ENCODE results near the gene PTPN18.
A peak's percentile ranks its signal among the peaks of the same experiment; 100 is the strongest.
"Not testable (repeated sequence)": the region's sequence is repeated elsewhere in the genome, so short reads cannot be mapped to it uniquely, and the experiment has no call there.

The PTPN18 gene

DNA sequence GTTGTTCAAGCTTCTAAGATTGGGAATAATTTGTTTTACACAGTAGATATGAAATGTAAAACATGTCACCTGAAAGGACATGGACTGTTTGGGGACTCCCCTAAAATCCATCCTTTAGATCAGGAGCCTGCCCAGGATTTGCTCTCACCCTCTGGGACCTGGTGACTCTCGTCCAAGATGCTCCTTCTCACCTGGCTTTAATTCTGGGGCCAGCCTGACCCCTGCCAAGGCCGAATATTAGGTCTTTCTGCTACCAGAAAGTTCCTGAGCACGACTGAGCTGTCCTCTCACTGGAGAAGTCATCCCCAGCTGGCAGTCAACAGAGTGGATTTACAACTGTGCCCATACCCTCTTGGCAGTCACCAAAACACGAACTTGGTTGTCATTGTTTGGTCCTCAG is 25.3 kb downstream of the PTPN18 start:
- no peak for DNase-seq (ENCODE audit: low spot score)

DNA sequence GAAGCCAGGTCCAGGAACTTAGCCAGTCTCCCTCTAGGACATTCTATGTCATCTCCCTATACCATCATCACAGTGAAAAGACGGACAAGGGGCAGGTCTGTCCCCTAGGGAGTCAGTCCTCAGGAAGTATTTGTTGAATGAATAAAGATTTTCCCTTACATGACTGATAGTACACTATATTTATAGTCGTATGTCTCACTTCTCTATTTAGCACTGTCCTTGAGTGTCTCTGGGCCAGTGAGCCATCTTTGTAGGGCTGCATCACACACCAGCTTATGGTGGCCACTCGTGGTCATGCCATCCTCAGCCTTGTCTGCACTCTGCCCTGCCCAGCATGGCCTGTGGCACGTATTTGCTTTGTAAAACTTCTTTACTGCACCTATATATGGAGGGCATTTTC is 25.8 kb downstream of the PTPN18 start:
- DNase-seq (ENCODE audit: low spot score) = no peak

DNA sequence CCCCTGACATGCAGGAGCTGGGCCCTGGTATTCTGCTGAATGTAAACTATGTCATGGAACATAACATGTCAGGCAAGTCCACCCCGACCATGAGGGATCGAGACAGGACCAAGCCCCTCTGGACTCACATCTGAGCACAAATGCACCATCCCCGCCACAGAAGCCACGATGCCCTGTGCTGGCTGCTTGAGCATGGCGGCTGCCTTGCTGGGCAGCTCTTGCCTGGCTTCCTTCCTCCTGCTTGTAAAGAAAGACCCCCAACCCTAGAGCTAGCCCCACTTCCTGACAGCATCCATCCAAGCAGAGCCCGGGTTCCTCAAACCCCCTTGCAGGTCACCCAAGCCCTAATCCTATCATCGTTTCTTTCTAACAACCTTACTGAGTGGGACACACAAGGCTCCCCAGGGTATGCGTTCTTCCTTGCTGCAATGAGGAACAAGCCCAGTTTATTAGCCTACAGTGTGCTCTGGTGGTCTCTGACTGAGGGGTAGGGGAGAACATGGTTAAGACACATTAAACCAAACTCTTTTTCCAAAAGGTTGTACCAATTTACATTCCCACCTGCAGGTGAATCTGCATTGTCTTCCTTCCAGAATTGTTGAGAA is 26.6 kb downstream of the PTPN18 start:
- no peak for DNase-seq (ENCODE audit: low spot score)

DNA sequence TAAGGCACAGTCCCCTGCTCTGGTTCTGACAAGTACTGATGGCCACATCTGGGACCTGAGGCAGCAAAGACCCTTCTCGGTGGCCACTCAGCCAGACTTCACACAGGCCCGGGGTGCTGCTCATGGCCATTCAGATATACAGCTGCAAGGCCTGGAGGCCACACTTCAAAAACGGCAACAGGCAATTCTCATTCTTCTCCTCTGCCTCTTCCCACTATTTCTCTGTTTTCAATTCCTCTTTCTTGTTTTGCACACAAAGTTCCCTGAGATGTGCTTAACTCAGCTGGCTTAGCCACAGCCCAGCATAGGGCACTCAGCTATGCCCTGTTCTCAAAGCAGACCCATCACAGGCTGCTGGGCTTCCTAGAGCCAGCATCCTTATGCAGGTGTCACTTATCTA is 29.9 kb downstream of the PTPN18 start:
- no peak for DNase-seq (ENCODE audit: low spot score)

DNA sequence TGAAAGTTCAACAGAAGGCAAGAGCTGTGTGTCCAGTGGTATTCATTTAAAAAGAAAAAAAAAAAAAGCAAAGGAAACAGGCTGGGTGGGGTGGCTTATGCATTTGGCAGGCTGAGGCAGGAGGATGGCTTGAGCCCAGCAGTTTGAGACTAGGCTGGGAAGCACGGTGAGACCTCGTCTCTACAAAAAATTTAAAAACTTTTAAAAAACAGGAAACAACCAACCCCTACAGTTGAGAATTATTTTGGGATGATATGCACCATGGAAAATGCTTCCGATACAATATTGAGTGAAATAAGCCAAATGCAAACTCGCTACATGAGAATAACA is 31.2 kb downstream of the PTPN18 start:
- no peak for DNase-seq (ENCODE audit: low spot score)

DNA sequence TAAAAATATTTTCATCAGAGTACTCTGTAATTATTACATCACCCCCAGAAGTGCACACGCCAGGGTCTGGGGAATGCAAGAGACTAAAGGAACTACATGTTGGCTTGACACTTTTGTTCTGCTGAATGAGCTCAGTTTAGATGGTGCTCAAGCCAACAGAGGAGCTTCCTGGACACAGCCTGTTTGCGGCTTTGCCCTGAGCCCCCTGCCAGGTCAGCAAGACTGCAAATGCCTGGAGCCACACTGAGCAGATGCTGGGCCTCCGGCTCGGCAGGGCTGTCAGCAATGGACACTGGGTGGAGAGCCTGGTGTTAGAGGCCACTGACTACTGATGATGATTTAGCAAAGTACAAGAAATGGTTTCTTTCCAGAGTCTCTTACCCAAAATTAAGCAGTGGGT is 31.9 kb downstream of the PTPN18 start:
- no peak for DNase-seq (ENCODE audit: low spot score)

DNA sequence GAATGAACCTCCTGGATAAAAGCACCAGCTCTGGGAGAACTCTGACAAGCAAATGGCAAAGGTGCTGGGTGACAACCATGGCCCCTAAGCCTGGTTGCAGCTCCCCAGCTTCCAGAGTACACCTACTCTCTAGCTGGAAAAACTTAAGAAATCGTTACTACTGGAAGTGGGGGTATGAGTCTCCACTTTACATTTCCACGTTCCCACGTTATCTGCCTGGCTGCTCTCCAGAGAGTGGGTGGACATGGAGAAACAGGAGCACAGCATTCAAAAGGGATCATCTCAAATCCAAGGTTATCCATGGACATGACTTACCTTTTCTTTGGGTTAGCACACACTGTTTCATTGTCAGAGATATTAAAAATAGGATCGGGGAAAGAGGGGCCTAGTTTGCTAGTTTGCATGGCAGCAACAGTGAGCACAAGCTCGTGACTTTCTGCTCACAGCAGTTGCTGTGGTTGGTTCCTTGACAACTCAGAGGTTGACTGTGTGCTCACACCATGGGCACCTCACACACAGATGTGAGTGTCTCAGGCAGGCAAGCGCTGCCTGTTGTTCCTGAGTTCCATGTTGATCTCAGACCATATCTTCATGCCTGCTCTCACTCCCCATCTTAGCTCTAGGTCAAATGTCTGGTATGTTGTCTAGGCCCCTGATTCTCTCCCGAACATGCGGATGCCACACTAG is 32.5 kb downstream of the PTPN18 start:
- no peak for DNase-seq (ENCODE audit: low spot score)

DNA sequence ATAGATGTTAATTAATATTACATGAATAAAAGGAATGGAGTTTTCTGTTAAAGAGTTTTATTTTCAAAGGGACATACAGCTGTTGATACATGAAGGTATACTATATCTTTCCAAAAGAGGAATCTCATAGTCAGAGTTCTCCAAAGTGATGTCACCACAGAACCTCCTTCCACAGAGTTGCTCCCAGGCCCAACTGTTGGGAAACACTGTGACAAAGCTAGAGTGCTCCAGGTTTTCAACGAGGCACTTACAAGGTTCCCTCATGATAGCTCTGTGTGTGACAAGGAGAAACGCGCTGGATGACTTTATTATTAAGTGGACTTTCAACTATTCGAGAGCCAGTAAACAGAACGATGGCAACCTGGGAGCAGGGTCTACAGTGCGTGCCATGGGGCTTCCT is 33.5 kb downstream of the PTPN18 start:
- DNase-seq (ENCODE audit: low spot score) = no peak

DNA sequence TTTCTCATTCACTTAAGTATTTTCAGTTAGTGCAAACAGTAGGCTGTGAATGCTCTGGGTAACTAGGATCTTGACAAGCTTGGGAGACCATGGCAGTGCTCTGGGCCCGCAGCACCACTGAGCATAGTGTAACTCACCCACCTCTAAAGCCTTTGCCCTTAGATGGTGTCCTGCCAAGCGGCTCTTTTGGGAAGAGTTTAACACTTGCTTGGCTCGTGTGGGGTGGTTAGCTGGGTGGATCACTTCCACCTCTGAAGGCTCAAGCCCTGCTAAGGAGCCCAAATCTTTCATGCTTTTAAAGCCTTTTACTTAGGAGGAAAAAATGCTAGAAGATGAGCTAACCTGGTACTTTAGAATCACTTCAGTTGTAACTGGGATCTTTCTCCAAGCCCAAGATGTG is 33.9 kb downstream of the PTPN18 start:
- no peak for DNase-seq (ENCODE audit: low spot score)

DNA sequence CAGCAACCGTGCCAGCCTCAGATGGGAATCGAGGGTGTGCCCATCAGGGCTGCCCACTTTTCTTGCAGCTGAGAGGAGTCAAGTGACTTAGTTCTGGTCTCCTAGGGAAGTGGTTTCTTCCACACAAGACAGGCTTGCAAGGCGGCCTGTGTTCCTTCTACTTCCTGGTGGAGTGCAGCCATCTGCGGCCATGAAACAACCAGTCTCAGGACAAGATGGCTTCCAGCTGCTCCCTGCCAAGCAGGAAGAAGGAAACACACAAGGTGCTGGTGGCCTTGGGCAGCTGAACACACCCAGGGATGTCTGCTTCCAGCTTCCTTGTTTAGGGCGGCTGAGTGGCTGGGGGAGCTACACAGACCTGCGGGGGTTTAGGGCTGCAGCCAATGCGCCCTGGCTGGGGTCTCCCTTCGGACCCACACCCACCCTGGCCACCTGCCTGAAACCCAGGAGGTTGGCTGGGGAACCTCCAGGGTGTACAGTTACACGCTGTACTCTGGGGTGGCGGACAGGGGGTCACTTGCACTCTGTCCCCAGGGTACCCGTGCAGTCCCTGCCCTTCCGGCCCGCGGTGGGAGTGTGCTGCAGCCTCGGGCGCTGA is 34.7 kb downstream of the PTPN18 start:
- no peak for DNase-seq (ENCODE audit: low spot score)

DNA sequence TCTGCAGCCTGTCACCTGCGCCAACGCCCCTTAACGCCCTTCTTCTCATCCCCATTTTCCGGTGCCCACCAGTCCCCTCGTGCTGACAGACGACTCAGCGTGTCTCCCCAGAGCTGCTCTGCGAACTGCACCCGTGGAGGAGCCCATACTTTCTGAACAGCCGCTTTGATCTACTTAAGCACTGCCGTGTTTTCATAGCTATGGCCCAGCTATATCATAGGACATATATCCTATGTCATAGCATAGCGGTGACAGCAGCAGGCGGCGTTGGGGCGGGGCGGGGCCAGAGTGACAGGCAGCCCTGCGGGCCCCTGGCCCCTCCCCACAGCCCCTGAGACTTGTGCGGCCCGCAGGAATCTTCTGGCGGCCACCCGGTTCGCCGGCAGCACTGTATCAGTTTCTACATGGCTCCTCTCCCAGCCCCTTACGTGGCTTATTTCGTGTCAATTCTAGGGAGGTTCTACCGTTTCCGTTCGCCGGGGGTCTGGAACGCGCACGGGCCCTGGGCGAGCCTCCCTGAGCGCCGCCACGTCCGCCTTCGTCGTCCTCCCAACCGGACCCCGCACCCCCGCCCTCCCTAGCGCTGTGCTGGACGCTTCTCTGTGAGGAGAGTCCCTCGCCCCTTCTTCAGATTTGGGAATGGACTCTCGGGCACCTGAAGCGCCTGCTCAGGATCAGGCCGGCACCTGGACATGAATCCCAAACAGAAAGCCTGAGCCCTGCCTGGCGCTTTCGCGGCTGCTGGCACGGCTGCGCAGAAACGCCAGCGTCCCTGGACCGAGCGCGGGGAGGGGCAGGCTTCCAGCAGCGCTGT is 35.4 kb downstream of the PTPN18 start:
- peak; percentile 75 for DNase-seq (ENCODE audit: low spot score)

DNA sequence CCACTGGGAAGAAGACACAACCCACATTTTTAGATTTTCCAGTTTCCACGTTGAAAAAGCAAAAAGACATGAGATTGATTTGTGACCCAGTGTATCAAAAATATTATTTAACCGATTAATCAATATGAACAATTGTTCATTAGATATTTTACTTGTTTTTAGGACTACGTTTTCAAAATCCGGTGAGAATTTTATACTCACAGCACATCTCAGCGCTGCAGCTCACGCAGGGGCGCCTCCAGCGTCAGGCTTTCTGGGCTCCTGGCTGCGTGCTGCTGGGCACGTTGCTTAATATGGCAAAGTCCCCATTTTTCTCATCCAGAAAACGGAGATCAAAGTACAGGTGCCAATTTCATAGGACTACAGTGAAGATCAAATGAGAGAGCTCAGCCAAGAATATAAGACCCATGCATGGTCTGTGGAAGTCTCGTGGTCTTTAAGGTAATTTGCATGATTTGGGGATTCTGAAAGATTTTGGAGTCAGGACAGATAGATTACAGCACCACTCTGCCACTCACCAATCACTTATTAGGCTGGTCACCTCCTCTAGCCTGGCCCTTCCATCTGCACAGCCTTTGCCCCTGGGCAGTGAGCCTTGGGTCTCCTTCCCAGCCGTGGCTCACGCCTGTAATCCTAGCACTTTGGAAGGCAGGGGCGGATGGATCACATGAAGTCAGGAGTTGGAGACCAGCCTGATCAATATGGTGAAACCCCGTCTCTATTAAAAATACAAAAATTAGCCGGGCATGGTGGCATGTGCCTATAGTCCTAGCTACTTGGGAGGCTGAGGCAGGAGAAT is 36.2 kb downstream of the PTPN18 start:
- DNase-seq (ENCODE audit: low spot score) = no peak

DNA sequence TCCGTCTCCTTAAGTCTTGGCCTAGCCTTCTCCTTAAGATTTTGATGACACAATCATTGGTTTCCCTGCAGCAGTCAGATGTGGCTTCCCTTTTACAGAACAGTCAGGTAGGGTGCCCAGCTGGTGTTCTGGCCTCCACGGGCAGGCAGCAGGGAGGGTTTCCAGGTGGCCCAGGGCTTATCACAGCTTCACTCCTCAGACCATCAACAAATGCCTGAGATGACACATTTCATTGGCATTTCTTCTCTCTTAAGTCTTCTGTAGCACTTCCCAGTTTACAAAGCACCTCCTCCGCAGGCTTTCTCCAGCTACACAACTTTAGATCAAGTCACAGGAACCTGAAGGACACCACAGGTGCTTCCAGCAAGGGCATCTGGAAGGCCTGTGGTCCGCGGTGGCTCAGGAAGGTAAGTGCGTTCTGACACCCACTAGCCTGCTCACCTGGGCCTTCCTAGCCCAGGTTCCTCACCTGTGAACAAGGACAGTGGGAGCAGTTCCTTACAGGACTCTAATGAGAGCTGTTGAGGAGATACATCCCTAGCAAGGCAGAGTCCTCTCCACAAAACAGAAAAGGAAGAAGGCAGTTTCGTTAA is 37.6 kb downstream of the PTPN18 start:
- no peak for DNase-seq (ENCODE audit: low spot score)

DNA sequence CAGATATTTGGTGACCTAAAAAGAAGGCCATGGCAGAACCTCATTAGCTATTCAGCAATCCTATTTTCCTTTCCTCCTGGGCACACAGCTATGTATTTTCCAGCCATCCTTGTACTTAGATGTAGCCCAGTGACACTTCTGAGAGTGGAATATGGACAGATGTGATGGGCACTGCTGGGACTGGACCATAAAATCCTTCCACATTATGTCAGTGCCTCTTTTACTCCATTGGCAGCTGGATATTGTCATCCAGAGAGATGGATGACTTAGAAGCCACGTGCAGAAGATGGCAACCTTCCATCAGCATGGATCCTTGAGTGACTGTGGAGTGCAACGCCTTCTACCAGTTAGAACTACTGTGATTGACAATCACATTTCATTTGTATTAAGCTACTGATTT is 50.4 kb downstream of the PTPN18 start:
- not testable (repeated sequence) for DNase-seq (ENCODE audit: low spot score)

DNA sequence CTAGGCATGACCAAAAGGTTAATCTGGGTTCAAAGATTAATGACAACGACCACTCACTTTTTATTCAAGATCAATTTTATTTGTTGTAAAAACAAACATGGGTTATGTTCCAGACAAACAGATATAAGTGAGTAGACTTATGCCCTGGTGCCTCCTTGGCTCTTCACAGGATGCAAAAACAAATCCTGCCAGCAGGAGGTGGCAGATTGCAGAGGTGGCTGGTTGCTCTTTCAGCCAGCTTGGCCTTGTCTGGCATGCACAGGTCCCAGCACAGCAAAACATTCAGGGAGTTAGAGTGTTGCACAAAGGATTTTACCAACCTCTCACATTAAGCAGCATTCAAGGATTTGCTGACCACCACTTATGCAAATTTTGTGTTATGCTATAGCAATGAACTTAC is 60.8 kb downstream of the PTPN18 start:
- not testable (repeated sequence) for DNase-seq (ENCODE audit: low spot score)

DNA sequence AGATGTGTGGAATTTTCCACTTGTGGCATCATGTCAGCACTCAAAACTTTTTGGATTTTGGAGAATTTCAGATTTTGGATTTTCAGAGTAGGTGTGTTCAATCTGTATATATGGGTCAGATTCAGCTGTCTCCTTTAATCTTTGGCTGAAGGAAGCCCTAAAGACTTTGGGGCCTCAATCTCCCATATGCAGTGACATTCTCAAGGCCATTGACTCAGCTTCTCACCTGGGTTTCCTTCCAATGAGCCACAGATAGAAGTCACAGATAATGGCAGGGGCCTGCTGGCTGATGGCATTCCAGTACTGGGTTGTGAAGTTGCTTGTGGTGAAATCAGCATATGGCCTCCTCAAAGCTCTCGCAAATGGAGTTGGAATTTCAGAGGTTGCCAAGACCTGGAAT is 63.0 kb downstream of the PTPN18 start:
- not testable (repeated sequence) for DNase-seq (ENCODE audit: low spot score)
